HepG2 (cell line): ENCODE measurements around the gene ZNF625. TPM values are rescaled to one million over a fixed set of nuclear protein-coding genes. Genes with fewer than 3 reads are reported as not detected.

ENCODE experiments used
- SAFB2 ChIP-seq: sonication (generic); formaldehyde crosslinking; IDR thresholded peaks from 2 replicates; pipeline ENCODE4 v1.5.1; 2020; ENCODE audit warnings: missing genetic modification reagents, low read depth, mild to moderate bottlenecking, borderline replicate concordance
- SMAD3 ChIP-seq: sonication (generic); formaldehyde crosslinking; IDR thresholded peaks from 2 replicates; pipeline ENCODE4 v1.4.0; 2020; ENCODE audit warnings: missing genetic modification reagents
- SNAPC2 ChIP-seq: sonication (generic); formaldehyde crosslinking; IDR thresholded peaks from 2 replicates; pipeline ENCODE4 v1.8.1; 2022; ENCODE audit warnings: mild to moderate bottlenecking, missing genetic modification reagents
- ZNF546 ChIP-seq: sonication (generic); formaldehyde crosslinking; conservative IDR thresholded peaks from 2 replicates; pipeline ENCODE4 v1.8.1; 2023; ENCODE audit warnings: mild to moderate bottlenecking, missing genetic modification reagents
- ZNF776 ChIP-seq: sonication (generic); formaldehyde crosslinking; IDR thresholded peaks from 2 replicates; pipeline ENCODE4 v1.4.0; 2020; ENCODE audit warnings: mild to moderate bottlenecking, missing genetic modification reagents
- polyA plus RNA-seq, 8 experiments: library from polyadenylated mRNA; depleted of rRNA in 3 of 8; stranded (reverse) in 7 of 8; unstranded in 1 of 8; fragments of >200 nt; fragmentation: Illumina TruSeq in 4 of 8; extraction: Trizol in 4 of 8; gene quantifications; 2 replicates each; pipeline versions ENCODE4 v1.2.1 to v1.2.3, GENCODE V29; 2011 to 2016; ENCODE audit warnings: low read depth in 4 of 8, missing spikeins in 1 of 8, mixed read lengths in 1 of 8; ENCODE audit not compliant: insufficient read depth in 1 of 8
- total RNA-seq, 5 experiments: library from RNA; depleted of rRNA; stranded (reverse); fragments of >200 nt; fragmentation: Illumina TruSeq; extraction: Trizol; gene quantifications; 2 replicates each; pipeline ENCODE4 v1.2.3, GENCODE V29; 2016; ENCODE audit warnings: low read depth in 1 of 5
- TF ChIP-seq, protein P1 (sequence below): sonication (generic); formaldehyde crosslinking; IDR thresholded peaks from 2 replicates; pipeline ENCODE4 v1.4.0; 2020; ENCODE audit warnings: mild to moderate bottlenecking, missing genetic modification reagents
- TF ChIP-seq, protein P2 (sequence below): sonication (generic); formaldehyde crosslinking; IDR thresholded peaks from 2 replicates; pipeline ENCODE4 v1.4.0; 2020; ENCODE audit warnings: missing genetic modification reagents
- TF ChIP-seq, protein P3 (sequence below): sonication (generic); formaldehyde crosslinking; IDR thresholded peaks from 2 replicates; pipeline ENCODE4 v1.9.0; 2021; ENCODE audit warnings: missing genetic modification reagents, mild to moderate bottlenecking, borderline replicate concordance
- TF ChIP-seq, protein P4 (sequence below): sonication (generic); formaldehyde crosslinking; IDR thresholded peaks from 2 replicates; pipeline ENCODE4 v1.5.0; 2020; ENCODE audit warnings: mild to moderate bottlenecking, missing genetic modification reagents, borderline replicate concordance
- TF ChIP-seq, protein P5 (sequence below): sonication (generic); formaldehyde crosslinking; IDR thresholded peaks from 2 replicates; pipeline ENCODE4 v1.5.1; 2020; ENCODE audit warnings: mild to moderate bottlenecking, missing genetic modification reagents, borderline replicate concordance

ZNF625 gene
- total and polyA plus RNA-seq, 2 of the 13 experiments (the other 11 are each of a cell fraction or from before 2014, with no cell fraction given): 1.7 to 12.2 TPM

DNA sequence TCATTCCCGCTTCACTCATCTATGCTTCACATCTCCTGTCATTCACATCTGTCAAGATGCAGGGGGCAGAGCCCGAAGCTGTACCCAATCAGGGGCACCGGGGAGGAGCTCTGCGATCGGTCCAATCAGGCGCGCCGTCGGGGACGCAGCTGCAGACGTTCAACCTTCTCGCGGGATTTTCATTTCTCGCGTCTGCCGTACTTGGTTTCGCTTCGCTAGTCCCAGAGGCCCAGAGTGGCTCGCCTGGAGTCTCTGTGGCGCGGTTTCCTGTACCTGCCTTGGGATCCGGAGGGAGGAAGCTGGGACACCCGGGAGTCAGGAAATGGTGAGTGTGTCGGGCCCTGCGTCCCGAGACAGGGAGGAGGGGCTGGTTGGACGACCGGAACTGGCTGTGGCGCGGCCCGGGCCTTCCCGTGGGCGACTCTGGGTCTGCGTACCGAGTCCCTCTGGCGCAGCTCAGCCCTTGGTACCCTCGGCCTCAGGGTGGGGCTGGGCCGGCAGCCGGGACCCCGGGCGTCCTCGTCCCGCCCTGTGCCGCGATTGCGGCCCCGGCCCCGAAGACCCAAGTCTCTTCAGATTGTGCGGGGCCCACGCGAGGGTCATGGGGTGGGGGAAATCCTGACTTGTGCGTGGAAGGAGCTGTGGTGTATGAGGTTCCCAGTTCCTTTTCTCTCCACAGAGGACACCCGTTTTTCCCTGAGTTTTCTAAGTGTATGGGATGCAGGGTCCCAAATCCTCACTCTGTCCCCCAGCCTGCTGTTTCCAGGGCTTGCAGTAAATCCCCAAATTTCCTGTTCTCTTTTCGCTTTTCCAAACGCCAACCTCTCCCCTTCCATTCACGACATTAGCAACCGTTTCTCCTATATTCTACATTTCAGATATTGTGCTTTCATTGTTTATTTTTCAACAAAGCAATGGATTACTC lies 6.6 kb upstream of the ZNF625 start, which contains the start of gene ZNF136 (continued):
- TF ChIP-seq, protein P1, sequence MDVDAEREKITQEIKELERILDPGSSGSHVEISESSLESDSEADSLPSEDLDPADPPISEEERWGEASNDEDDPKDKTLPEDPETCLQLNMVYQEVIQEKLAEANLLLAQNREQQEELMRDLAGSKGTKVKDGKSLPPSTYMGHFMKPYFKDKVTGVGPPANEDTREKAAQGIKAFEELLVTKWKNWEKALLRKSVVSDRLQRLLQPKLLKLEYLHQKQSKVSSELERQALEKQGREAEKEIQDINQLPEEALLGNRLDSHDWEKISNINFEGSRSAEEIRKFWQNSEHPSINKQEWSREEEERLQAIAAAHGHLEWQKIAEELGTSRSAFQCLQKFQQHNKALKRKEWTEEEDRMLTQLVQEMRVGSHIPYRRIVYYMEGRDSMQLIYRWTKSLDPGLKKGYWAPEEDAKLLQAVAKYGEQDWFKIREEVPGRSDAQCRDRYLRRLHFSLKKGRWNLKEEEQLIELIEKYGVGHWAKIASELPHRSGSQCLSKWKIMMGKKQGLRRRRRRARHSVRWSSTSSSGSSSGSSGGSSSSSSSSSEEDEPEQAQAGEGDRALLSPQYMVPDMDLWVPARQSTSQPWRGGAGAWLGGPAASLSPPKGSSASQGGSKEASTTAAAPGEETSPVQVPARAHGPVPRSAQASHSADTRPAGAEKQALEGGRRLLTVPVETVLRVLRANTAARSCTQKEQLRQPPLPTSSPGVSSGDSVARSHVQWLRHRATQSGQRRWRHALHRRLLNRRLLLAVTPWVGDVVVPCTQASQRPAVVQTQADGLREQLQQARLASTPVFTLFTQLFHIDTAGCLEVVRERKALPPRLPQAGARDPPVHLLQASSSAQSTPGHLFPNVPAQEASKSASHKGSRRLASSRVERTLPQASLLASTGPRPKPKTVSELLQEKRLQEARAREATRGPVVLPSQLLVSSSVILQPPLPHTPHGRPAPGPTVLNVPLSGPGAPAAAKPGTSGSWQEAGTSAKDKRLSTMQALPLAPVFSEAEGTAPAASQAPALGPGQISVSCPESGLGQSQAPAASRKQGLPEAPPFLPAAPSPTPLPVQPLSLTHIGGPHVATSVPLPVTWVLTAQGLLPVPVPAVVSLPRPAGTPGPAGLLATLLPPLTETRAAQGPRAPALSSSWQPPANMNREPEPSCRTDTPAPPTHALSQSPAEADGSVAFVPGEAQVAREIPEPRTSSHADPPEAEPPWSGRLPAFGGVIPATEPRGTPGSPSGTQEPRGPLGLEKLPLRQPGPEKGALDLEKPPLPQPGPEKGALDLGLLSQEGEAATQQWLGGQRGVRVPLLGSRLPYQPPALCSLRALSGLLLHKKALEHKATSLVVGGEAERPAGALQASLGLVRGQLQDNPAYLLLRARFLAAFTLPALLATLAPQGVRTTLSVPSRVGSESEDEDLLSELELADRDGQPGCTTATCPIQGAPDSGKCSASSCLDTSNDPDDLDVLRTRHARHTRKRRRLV (CRISPR knock-in tag): no peak
- TF ChIP-seq SNAPC2 (CRISPR knock-in tag) (no peak), ZNF776 (CRISPR knock-in tag) (peak; percentile 23; the same call in 1 of the 2 replicates), ZNF546 (CRISPR knock-in tag) (0 out of 2 replicates have a peak, but pooled peaks have one; percentile 43), SAFB2 (CRISPR knock-in tag) (0 out of 2 replicates have a peak, but pooled peaks have one; percentile 67), SMAD3 (CRISPR knock-in tag) (no peak; the same call in 1 of the 2 replicates)
- TF ChIP-seq, protein P2, sequence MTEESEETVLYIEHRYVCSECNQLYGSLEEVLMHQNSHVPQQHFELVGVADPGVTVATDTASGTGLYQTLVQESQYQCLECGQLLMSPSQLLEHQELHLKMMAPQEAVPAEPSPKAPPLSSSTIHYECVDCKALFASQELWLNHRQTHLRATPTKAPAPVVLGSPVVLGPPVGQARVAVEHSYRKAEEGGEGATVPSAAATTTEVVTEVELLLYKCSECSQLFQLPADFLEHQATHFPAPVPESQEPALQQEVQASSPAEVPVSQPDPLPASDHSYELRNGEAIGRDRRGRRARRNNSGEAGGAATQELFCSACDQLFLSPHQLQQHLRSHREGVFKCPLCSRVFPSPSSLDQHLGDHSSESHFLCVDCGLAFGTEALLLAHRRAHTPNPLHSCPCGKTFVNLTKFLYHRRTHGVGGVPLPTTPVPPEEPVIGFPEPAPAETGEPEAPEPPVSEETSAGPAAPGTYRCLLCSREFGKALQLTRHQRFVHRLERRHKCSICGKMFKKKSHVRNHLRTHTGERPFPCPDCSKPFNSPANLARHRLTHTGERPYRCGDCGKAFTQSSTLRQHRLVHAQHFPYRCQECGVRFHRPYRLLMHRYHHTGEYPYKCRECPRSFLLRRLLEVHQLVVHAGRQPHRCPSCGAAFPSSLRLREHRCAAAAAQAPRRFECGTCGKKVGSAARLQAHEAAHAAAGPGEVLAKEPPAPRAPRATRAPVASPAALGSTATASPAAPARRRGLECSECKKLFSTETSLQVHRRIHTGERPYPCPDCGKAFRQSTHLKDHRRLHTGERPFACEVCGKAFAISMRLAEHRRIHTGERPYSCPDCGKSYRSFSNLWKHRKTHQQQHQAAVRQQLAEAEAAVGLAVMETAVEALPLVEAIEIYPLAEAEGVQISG (CRISPR knock-in tag): peak; percentile 83
- TF ChIP-seq, protein P3, sequence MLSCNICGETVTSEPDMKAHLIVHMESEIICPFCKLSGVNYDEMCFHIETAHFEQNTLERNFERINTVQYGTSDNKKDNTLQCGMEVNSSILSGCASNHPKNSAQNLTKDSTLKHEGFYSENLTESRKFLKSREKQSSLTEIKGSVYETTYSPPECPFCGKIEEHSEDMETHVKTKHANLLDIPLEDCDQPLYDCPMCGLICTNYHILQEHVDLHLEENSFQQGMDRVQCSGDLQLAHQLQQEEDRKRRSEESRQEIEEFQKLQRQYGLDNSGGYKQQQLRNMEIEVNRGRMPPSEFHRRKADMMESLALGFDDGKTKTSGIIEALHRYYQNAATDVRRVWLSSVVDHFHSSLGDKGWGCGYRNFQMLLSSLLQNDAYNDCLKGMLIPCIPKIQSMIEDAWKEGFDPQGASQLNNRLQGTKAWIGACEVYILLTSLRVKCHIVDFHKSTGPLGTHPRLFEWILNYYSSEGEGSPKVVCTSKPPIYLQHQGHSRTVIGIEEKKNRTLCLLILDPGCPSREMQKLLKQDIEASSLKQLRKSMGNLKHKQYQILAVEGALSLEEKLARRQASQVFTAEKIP: no peak
- TF ChIP-seq, protein P4, sequence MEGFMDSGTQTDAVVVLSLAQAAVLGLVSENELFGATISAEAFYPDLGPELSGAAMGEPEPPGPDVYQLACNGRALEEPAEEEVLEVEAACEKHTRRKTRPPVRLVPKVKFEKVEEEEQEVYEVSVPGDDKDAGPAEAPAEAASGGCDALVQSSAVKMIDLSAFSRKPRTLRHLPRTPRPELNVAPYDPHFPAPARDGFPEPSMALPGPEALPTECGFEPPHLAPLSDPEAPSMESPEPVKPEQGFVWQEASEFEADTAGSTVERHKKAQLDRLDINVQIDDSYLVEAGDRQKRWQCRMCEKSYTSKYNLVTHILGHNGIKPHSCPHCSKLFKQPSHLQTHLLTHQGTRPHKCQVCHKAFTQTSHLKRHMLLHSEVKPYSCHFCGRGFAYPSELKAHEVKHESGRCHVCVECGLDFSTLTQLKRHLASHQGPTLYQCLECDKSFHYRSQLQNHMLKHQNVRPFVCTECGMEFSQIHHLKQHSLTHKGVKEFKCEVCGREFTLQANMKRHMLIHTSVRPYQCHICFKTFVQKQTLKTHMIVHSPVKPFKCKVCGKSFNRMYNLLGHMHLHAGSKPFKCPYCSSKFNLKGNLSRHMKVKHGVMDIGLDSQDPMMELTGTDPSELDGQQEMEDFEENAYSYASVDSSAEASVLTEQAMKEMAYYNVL (CRISPR knock-in tag): peak; percentile 69; the same call in 1 of the 2 replicates
- TF ChIP-seq, protein P5, sequence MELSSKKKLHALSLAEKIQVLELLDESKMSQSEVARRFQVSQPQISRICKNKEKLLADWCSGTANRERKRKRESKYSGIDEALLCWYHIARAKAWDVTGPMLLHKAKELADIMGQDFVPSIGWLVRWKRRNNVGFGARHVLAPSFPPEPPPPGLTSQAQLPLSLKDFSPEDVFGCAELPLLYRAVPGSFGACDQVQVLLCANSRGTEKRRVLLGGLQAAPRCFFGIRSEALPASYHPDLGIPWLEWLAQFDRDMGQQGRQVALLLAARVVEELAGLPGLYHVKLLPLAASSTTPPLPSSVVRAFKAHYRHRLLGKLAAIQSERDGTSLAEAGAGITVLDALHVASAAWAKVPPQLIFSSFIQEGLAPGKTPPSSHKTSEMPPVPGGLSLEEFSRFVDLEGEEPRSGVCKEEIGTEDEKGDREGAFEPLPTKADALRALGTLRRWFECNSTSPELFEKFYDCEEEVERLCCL (CRISPR knock-in tag): peak; percentile 53; the same call in 1 of the 2 replicates
